ENCODE measurements around the gene TSSC4.

Gene TSSC4

GRCh38 chr11:2433106-2433925, 32.8 kb downstream of the TSSC4 start:
- Mint-ChIP-seq H3K9me3 (no peaks in the 10 kb centered on the region), H3K36me3 (ENCODE audit: low read depth) (no peaks in the 10 kb centered on the region), H3K27ac (no peak overlapping the region), H3K4me1 (no peaks in the 10 kb centered on the region), H3K4me3 (no peak overlapping the region), H3K27me3 (no peaks in the 10 kb centered on the region)
- DNase-seq = no peak
- no peak for ATAC-seq

GRCh38 chr11:2434008-2434407, 33.5 kb downstream of the TSSC4 start:
- no peak for DNase-seq
- ATAC-seq = no peak
- no peak overlapping the region for H3K27ac Mint-ChIP-seq
- H3K27me3 Mint-ChIP-seq = no peaks in the 10 kb centered on the region
- no peaks in the 10 kb centered on the region for H3K4me1 Mint-ChIP-seq
- H3K36me3 Mint-ChIP-seq (ENCODE audit: low read depth) = no peaks in the 10 kb centered on the region
- no peak overlapping the region for H3K4me3 Mint-ChIP-seq
- no peaks in the 10 kb centered on the region for H3K9me3 Mint-ChIP-seq

GRCh38 chr11:2434506-2435255, 34.1 kb downstream of the TSSC4 start:
- ATAC-seq (no peak), DNase-seq (no peak)
- Mint-ChIP-seq H3K4me3 (no peak overlapping the region), H3K27ac (no peak overlapping the region), H3K4me1 (no peaks in the 10 kb centered on the region), H3K27me3 (no peaks in the 10 kb centered on the region), H3K9me3 (no peaks in the 10 kb centered on the region), H3K36me3 (ENCODE audit: low read depth) (no peaks in the 10 kb centered on the region)

GRCh38 chr11:2435288-2436012, 34.9 kb downstream of the TSSC4 start:
- no peaks in the 10 kb centered on the region for H3K27me3 Mint-ChIP-seq
- no peak overlapping the region for H3K4me3 Mint-ChIP-seq
- no peaks in the 10 kb centered on the region for H3K4me1 Mint-ChIP-seq
- no peak overlapping the region for H3K27ac Mint-ChIP-seq
- no peaks in the 10 kb centered on the region for H3K9me3 Mint-ChIP-seq
- H3K36me3 Mint-ChIP-seq (ENCODE audit: low read depth) = no peaks in the 10 kb centered on the region
- no peak for ATAC-seq
- DNase-seq = no peak

- Mint-ChIP-seq H3K4me1 (no peaks in the 10 kb centered on the region), H3K36me3 (ENCODE audit: low read depth) (no peaks in the 10 kb centered on the region), H3K9me3 (no peaks in the 10 kb centered on the region), H3K27me3 (no peaks in the 10 kb centered on the region), H3K4me3 (no peak overlapping the region), H3K27ac (no peak overlapping the region)
- no peak for DNase-seq
- no peak for ATAC-seq
These were observed 35.5 kb downstream of the TSSC4 start for GRCh38 chr11:2436013-2436520.

- no peak for ATAC-seq
- Mint-ChIP-seq H3K27me3 (no peaks in the 10 kb centered on the region), H3K4me1 (no peaks in the 10 kb centered on the region), H3K36me3 (ENCODE audit: low read depth) (no peaks in the 10 kb centered on the region), H3K27ac (no peak overlapping the region), H3K9me3 (no peaks in the 10 kb centered on the region), H3K4me3 (no peak overlapping the region)
- no peak for DNase-seq
These were observed 36.0 kb downstream of the TSSC4 start for GRCh38 chr11:2436521-2437031.

GRCh38 chr11:2437516-2437915, 37.0 kb downstream of the TSSC4 start:
- Mint-ChIP-seq H3K4me3 (no peak overlapping the region), H3K36me3 (ENCODE audit: low read depth) (no peaks in the 10 kb centered on the region), H3K9me3 (no peaks in the 10 kb centered on the region), H3K4me1 (peaks cover 1% of the 10 kb centered on the region), H3K27me3 (no peaks in the 10 kb centered on the region), H3K27ac (no peak overlapping the region)
- DNase-seq = no peak
- no peak for ATAC-seq

GRCh38 chr11:2439820-2440219, 39.3 kb downstream of the TSSC4 start:
- H3K4me3 Mint-ChIP-seq = no peak overlapping the region

GRCh38 chr11:2440646-2441045, 40.1 kb downstream of the TSSC4 start:
- Mint-ChIP-seq H3K27ac (no peak overlapping the region), H3K9me3 (no peaks in the 10 kb centered on the region), H3K36me3 (ENCODE audit: low read depth) (no peaks in the 10 kb centered on the region), H3K4me1 (peaks cover 17% of the 10 kb centered on the region), H3K4me3 (no peak overlapping the region), H3K27me3 (peaks cover 4% of the 10 kb centered on the region)
- DNase-seq (no peak), ATAC-seq (no peak)

More at GRCh38 chr11:2439820-2440219, 39.3 kb downstream of the TSSC4 start:
- DNase-seq = no peak
- Mint-ChIP-seq H3K27ac (no peak overlapping the region), H3K27me3 (peaks cover 4% of the 10 kb centered on the region), H3K36me3 (ENCODE audit: low read depth) (no peaks in the 10 kb centered on the region), H3K4me1 (peaks cover 12% of the 10 kb centered on the region), H3K9me3 (no peaks in the 10 kb centered on the region)
- ATAC-seq = no peak

GRCh38 chr11:2441171-2441570, 40.6 kb downstream of the TSSC4 start:
- Mint-ChIP-seq H3K9me3 (no peaks in the 10 kb centered on the region), H3K27ac (no peak overlapping the region), H3K36me3 (ENCODE audit: low read depth) (no peaks in the 10 kb centered on the region), H3K4me1 (peaks cover 20% of the 10 kb centered on the region), H3K27me3 (peaks cover 4% of the 10 kb centered on the region), H3K4me3 (no peak overlapping the region)
- DNase-seq = no peak
- ATAC-seq = no peak

- H3K9me3 Mint-ChIP-seq = no peaks in the 10 kb centered on the region
- H3K4me1 Mint-ChIP-seq = peaks cover 27% of the 10 kb centered on the region
- ATAC-seq (no peak), DNase-seq (no peak)
- peaks cover 4% of the 10 kb centered on the region for H3K27me3 Mint-ChIP-seq
- no peaks in the 10 kb centered on the region for H3K36me3 Mint-ChIP-seq (ENCODE audit: low read depth)
- no peak overlapping the region for H3K27ac Mint-ChIP-seq
- no peak overlapping the region for H3K4me3 Mint-ChIP-seq
These were observed 42.0 kb downstream of the TSSC4 start for GRCh38 chr11:2442589-2442988.

GRCh38 chr11:2443406-2443805, 42.9 kb downstream of the TSSC4 start:
- Mint-ChIP-seq H3K36me3 (ENCODE audit: low read depth) (no peaks in the 10 kb centered on the region), H3K27me3 (peaks cover 4% of the 10 kb centered on the region), H3K4me3 (no peak overlapping the region), H3K27ac (no peak overlapping the region), H3K4me1 (peaks cover 30% of the 10 kb centered on the region), H3K9me3 (no peaks in the 10 kb centered on the region)
- DNase-seq (no peak), ATAC-seq (no peak)

- DNase-seq = peak; percentile 75
- Mint-ChIP-seq H3K4me1 (peaks cover 30% of the 10 kb centered on the region), H3K9me3 (no peaks in the 10 kb centered on the region)
These were observed 43.6 kb downstream of the TSSC4 start, which contains the start of gene TRPM5 for GRCh38 chr11:2443881-2444820. TRPM5 (minus strand) TSS chr11:2444514; CDS start chr11:2423036, 21,478 bp downstream.

More at GRCh38 chr11:2443881-2444820, 43.6 kb downstream of the TSSC4 start, which contains the start of gene TRPM5:
- H3K36me3 Mint-ChIP-seq (ENCODE audit: low read depth) = no peaks in the 10 kb centered on the region
- peaks cover 4% of the 10 kb centered on the region for H3K27me3 Mint-ChIP-seq
- H3K4me3 Mint-ChIP-seq = peak within 1 kb of the TSS; percentile 82
- H3K27ac Mint-ChIP-seq = peak within 1 kb of the TSS; percentile 49
- peak; percentile 3 for ATAC-seq
